ENCODE data around the gene VPS37C. TPM values are rescaled to one million over a fixed set of nuclear protein-coding genes. Genes with fewer than 3 reads are reported as not detected.

Gene VPS37C
- total and polyA plus RNA-seq, 2 of the 13 experiments (the other 11 are each of a cell fraction or from before 2014, with no cell fraction given): 7.5 to 8.8 TPM

- no peak for TF ChIP-seq ZNF318 (CRISPR knock-in tag; IDR thresholded peaks at IDR 0.05)
- TF ChIP-seq MED13 (CRISPR knock-in tag; IDR thresholded peaks at IDR 0.05): no peak
- TF ChIP-seq ARID2 (CRISPR knock-in tag; IDR thresholded peaks at IDR 0.05; ENCODE audit: borderline replicate concordance): no peak
- no peak for TF ChIP-seq ZNF136 (CRISPR knock-in tag; IDR thresholded peaks at IDR 0.05; ENCODE audit: low read depth)
- no peak for TF ChIP-seq SALL1 (CRISPR knock-in tag; IDR thresholded peaks at IDR 0.05)
- TF ChIP-seq ZNF362 (CRISPR knock-in tag; IDR thresholded peaks at IDR 0.05; ENCODE audit: borderline replicate concordance): no peak
- no peak for TF ChIP-seq RXRB (CRISPR knock-in tag; IDR thresholded peaks at IDR 0.05; ENCODE audit: borderline replicate concordance)
- TF ChIP-seq ZBTB3 (CRISPR knock-in tag; IDR thresholded peaks at IDR 0.05; ENCODE audit: borderline replicate concordance, low read depth): no peak
- TF ChIP-seq, protein P1, sequence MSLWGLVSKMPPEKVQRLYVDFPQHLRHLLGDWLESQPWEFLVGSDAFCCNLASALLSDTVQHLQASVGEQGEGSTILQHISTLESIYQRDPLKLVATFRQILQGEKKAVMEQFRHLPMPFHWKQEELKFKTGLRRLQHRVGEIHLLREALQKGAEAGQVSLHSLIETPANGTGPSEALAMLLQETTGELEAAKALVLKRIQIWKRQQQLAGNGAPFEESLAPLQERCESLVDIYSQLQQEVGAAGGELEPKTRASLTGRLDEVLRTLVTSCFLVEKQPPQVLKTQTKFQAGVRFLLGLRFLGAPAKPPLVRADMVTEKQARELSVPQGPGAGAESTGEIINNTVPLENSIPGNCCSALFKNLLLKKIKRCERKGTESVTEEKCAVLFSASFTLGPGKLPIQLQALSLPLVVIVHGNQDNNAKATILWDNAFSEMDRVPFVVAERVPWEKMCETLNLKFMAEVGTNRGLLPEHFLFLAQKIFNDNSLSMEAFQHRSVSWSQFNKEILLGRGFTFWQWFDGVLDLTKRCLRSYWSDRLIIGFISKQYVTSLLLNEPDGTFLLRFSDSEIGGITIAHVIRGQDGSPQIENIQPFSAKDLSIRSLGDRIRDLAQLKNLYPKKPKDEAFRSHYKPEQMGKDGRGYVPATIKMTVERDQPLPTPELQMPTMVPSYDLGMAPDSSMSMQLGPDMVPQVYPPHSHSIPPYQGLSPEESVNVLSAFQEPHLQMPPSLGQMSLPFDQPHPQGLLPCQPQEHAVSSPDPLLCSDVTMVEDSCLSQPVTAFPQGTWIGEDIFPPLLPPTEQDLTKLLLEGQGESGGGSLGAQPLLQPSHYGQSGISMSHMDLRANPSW (CRISPR knock-in tag; IDR thresholded peaks at IDR 0.05; ENCODE audit: borderline replicate concordance): no peak
- TF ChIP-seq PITX1 (CRISPR knock-in tag; IDR thresholded peaks at IDR 0.05): no peak
Measured at GRCh38 chr11:61080986-61081590, 80.1 kb downstream of the VPS37C start (continued).

Data from HepG2 (cell line).